Large intestine (tissue), 3 donors: Measurements from ENCODE around the gene KIAA1614. TPM values are rescaled to one million over a fixed set of nuclear protein-coding genes. Genes with fewer than 3 reads are reported as not detected.

ENCODE experiments used
- DNase-seq, 2 donors: peaks; one replicate each; pipeline versions ENCODE4 v3.0.0 to v3.0.0-alpha.2; 2013
- H3K27ac ChIP-seq: one replicate; pipeline ENCODE4 v1.5.1; 2013; ENCODE audit warnings: low read length
- H3K27me3 ChIP-seq: 2 replicates; pipeline ENCODE4 v1.6.1; 2013; ENCODE audit warnings: low read length; ENCODE audit not compliant: control insufficient read depth, insufficient read depth
- H3K36me3 ChIP-seq: 2 replicates; pipeline ENCODE4 v1.6.1; 2013; ENCODE audit warnings: low read length; ENCODE audit not compliant: control insufficient read depth, insufficient read depth
- H3K4me1 ChIP-seq: one replicate; pipeline ENCODE4 v1.6.1; 2013; ENCODE audit warnings: low read length; ENCODE audit not compliant: control insufficient read depth, insufficient read depth
- H3K4me3 ChIP-seq: one replicate; pipeline ENCODE4 v1.5.1; 2013; ENCODE audit warnings: low read length
- H3K9me3 ChIP-seq: one replicate; pipeline ENCODE4 v1.6.1; 2013; ENCODE audit warnings: mild to moderate bottlenecking, low read depth, low read length, moderate library complexity; ENCODE audit not compliant: control insufficient read depth
- WGBS: methylation state at CpG from one replicate; pipeline ENCODE4 v1.1.5; 2013; ENCODE audit warnings: low lambda C conversion rate; ENCODE audit not compliant: insufficient coverage; 5-methylcytosine and 5-hydroxymethylcytosine counted together
- polyA plus RNA-seq: library from polyadenylated mRNA; unstranded; fragments of 120-200 nt; gene quantifications from one replicate; pipeline ENCODE4 v1.2.1, GENCODE V29; 2013

Gene KIAA1614
- polyA plus RNA-seq, 1 donor: 2.1 TPM

DNA sequence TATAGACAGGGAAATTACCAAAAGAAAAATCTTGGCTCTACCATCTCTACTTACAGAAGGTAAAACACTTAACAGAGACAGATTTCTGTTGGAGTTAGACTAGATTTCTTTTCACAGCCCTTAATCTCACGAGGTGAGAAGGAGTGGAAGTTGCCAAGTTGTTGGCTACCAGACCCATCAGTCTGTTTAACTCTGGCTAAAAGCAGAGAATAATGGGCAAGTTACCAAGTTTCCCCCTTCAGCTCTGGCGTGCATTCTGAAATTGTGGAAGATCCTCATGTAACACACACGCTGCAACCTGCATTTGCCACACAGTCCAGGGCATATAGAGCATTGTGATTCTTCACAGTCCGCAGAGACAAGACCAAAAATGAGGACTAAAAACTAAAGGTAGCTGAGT is 60.7 kb downstream of the KIAA1614 start:
- Histone ChIP-seq H3K4me3 (no peak overlapping the region), H3K9me3 (no peaks in the 10 kb centered on the region), H3K27ac (no peak overlapping the region), H3K4me1 (no peaks in the 10 kb centered on the region), H3K27me3 (no peaks in the 10 kb centered on the region), H3K36me3 (peaks cover 65% of the 10 kb centered on the region)
- no peak for DNase-seq
- WGBS: 60% methylated on average over 1 of the region's 4 CpGs

DNA sequence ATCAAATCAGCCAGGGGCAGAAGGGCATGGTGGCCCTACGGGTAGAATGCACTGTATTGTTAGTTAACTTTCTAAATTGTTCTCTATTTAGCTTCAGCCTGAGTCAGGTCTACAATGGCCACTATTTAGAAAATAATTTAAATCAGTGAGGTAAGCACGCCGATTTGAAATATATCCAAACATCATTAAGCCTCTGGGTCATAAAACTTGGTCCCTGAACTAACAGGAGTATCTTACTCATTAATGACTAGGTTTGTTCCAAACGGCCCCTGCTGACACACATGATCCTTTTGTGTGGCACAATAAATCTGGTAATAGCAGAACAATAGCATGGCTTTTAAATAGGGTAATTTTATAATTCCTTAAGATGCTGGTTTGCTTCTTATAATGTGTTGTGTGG is 61.5 kb downstream of the KIAA1614 start:
- H3K27ac ChIP-seq: no peak overlapping the region

DNA sequence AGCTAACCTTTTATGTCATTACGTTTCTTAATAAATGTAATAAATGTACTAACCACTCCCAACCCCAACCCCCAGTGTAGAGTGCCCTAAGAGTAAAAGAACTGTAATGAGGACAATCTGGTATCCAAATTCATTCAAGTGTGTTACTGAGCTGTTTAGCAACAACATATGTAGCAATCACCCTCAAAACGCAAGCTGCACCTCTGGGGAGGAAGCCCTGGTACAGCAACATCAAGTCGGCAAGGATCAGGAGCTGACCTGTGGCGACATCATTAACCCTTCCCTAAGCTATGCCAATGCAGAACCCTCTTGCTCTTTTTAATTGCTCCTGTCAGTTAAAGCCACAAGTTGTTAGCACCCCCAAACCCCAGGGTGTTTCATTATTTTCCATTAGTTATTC is 62.9 kb downstream of the KIAA1614 start:
- Histone ChIP-seq H3K4me1 (no peaks in the 10 kb centered on the region), H3K36me3 (peaks cover 58% of the 10 kb centered on the region)

More for the DNA sequence above, 61.5 kb downstream of the KIAA1614 start:
- Histone ChIP-seq H3K36me3 (peaks cover 62% of the 10 kb centered on the region), H3K4me1 (no peaks in the 10 kb centered on the region), H3K9me3 (no peaks in the 10 kb centered on the region), H3K4me3 (no peak overlapping the region), H3K27me3 (no peaks in the 10 kb centered on the region)
- DNase-seq: peak in 1 of 2 donors; percentile 15
- 20% methylated on average over 2 of the region's 4 CpGs for WGBS

GRCh38 chr1:180976191-180976590 is 63.5 kb downstream of the KIAA1614 start:
- Histone ChIP-seq H3K4me1 (no peaks in the 10 kb centered on the region), H3K36me3 (peaks cover 61% of the 10 kb centered on the region), H3K27me3 (no peaks in the 10 kb centered on the region), H3K9me3 (no peaks in the 10 kb centered on the region), H3K4me3 (no peak overlapping the region), H3K27ac (no peak overlapping the region)
- no peak for DNase-seq
- WGBS: no CpG with 5 or more reads among the region's 12 CpGs

More for the DNA sequence above, 62.9 kb downstream of the KIAA1614 start:
- no peak overlapping the region for H3K4me3 ChIP-seq
- DNase-seq: no peak
- H3K9me3 ChIP-seq: no peaks in the 10 kb centered on the region
- H3K27ac ChIP-seq: no peak overlapping the region
- 100% methylated on average over 1 of the region's 4 CpGs for WGBS
- H3K27me3 ChIP-seq: no peaks in the 10 kb centered on the region

GRCh38 chr1:180976732-180977357 is 64.1 kb downstream of the KIAA1614 start:
- no peak overlapping the region for H3K27ac ChIP-seq
- H3K4me3 ChIP-seq: no peak overlapping the region
- H3K4me1 ChIP-seq: no peaks in the 10 kb centered on the region
- peaks cover 60% of the 10 kb centered on the region for H3K36me3 ChIP-seq
- no peak for DNase-seq
- WGBS: no CpG with 5 or more reads among the region's 6 CpGs
- H3K9me3 ChIP-seq: no peaks in the 10 kb centered on the region
- H3K27me3 ChIP-seq: no peaks in the 10 kb centered on the region

DNA sequence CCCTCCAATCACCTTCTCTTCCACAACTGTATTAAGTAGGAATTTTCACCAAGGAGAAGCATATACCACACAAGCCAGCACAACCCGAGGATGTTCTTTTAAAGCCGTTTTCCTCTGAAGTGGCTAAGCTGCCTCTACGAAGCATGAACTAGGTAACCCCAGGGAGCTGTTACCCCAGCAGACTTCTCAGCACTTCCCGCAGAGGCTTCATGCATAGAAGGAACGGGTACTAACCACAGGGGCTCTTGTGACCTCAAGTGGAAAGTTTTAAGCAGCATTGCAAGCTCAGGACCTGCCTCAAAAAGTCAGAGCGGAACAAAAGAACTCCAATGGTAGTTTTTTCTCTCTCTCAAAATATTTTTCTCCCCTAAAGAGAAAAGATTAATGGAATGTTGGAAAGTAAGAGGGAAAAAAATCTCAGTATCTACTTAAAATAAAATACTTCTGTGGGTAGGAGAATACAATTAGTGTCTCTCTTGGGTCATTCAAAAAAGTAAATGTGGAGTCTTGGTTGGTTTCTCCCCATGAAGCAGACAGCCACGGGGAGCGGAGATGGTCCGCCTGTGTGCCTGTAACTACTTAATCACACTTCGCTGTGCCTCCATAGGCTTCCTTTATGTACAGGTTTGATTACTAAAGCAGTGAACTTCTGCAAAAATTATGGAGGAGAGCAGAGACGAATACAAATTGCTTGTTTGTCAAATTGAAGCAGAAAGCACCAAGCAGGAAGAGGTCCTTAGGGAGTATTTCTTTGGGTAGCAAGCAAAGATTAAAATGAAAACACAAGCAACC is 69.1 kb downstream of the KIAA1614 start:
- Histone ChIP-seq H3K4me3 (no peak overlapping the region), H3K36me3 (peaks cover 53% of the 10 kb centered on the region), H3K9me3 (no peaks in the 10 kb centered on the region), H3K27ac (no peak overlapping the region), H3K27me3 (no peaks in the 10 kb centered on the region), H3K4me1 (no peaks in the 10 kb centered on the region)
- no peak for DNase-seq
- 71% methylated on average over 1 of the region's 11 CpGs for WGBS

DNA sequence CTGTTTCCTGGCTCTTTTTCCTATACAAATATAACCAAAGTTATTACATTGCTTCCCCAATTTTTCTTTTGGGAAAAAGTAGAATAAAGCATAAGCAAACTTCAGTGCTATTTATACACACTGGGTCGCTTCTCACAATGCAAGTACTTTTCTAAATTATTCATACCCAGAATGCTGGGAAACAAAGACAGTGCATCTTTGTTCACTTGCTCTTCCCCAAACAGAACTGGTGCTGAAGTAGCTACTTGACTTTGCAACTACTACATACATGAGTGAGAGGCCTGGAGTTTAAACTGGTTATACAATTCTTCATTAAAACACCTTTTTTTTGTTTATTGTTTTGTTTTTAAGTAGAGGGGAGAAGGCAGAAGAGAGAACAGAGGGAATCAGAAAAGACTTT is 69.7 kb downstream of the KIAA1614 start:
- peaks cover 55% of the 10 kb centered on the region for H3K36me3 ChIP-seq
- 83% methylated on average over 1 of the region's 1 CpG for WGBS

GRCh38 chr1:180988253-180988752 is 75.6 kb downstream of the KIAA1614 start:
- WGBS: no CpG with 5 or more reads among the region's 8 CpGs
- no peak for DNase-seq
- H3K27ac ChIP-seq: no peak overlapping the region
- H3K4me1 ChIP-seq: no peaks in the 10 kb centered on the region
- no peak overlapping the region for H3K4me3 ChIP-seq
- no peaks in the 10 kb centered on the region for H3K27me3 ChIP-seq
- peaks cover 71% of the 10 kb centered on the region for H3K36me3 ChIP-seq
- H3K9me3 ChIP-seq: no peaks in the 10 kb centered on the region

More for the DNA sequence above, 69.7 kb downstream of the KIAA1614 start:
- no peak for DNase-seq
- Histone ChIP-seq H3K9me3 (no peaks in the 10 kb centered on the region), H3K4me3 (no peak overlapping the region), H3K27me3 (no peaks in the 10 kb centered on the region), H3K27ac (no peak overlapping the region), H3K4me1 (no peaks in the 10 kb centered on the region)

DNA sequence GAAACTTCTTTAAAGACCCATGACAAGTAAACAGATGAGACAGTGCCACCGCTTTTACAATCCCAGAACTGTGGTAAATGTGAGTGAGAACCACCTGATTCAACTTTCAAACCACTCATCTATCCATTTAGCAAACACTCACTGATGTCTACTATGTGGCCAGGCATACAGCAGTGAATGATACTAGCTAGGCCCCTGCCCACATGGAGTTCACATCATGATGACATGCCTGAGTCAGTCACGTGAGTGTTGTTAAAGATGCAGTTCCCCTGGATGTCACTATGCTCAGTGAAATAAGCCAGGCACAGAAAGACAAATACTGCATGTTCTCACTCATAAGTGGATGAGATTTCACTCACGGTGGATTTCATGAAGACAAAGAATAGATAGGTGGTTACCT is 81.6 kb downstream of the KIAA1614 start:
- WGBS: 67% methylated on average over 1 of the region's 3 CpGs
- H3K36me3 ChIP-seq: peaks cover 42% of the 10 kb centered on the region

GRCh38 chr1:180997843-180998504 is 85.3 kb downstream of the KIAA1614 start:
- WGBS: 80% methylated on average over 1 of the region's 4 CpGs
- no peak overlapping the region for H3K27ac ChIP-seq
- H3K9me3 ChIP-seq: no peaks in the 10 kb centered on the region
- no peaks in the 10 kb centered on the region for H3K4me1 ChIP-seq
- DNase-seq: no peak
- no peak overlapping the region for H3K4me3 ChIP-seq
- peaks cover 28% of the 10 kb centered on the region for H3K36me3 ChIP-seq
- no peaks in the 10 kb centered on the region for H3K27me3 ChIP-seq

More for the DNA sequence above, 81.6 kb downstream of the KIAA1614 start:
- Histone ChIP-seq H3K27me3 (no peaks in the 10 kb centered on the region), H3K27ac (no peak overlapping the region), H3K4me1 (no peaks in the 10 kb centered on the region), H3K9me3 (no peaks in the 10 kb centered on the region), H3K4me3 (no peak overlapping the region)
- DNase-seq: no peak
